EH (cell line): ENCODE results near the gene SMARCD3.
A peak's percentile ranks its signal among the peaks of the same experiment; 100 is the strongest.

Source experiments
- DNase-seq: peaks from one replicate; pipeline ENCODE4 v3.0.0-alpha.2; 2015; ENCODE audit warnings: low read depth

The SMARCD3 gene

GRCh38 chr7:151248346-151249033 lies at the start of gene SMARCD3:
TSS of gene SMARCD3 (minus strand) at chr7:151248694. CDS start at chr7:151248562, 132 bp downstream.
- DNase-seq, result peak; percentile 69

GRCh38 chr7:151296202-151296992 lies 47.9 kb upstream of the SMARCD3 start:
- no peak for DNase-seq

- no peak for DNase-seq
Measured at GRCh38 chr7:151292850-151293249, 44.4 kb upstream of the SMARCD3 start.

- no peak for DNase-seq
Measured at GRCh38 chr7:151291206-151291605, 42.7 kb upstream of the SMARCD3 start.

GRCh38 chr7:151290355-151290760 lies 41.9 kb upstream of the SMARCD3 start:
- DNase-seq, result no peak

GRCh38 chr7:151289891-151290290 lies 41.4 kb upstream of the SMARCD3 start:
- DNase-seq, result no peak

- DNase-seq, result peak; percentile 73
Measured at GRCh38 chr7:151286148-151286547, 37.7 kb upstream of the SMARCD3 start.

GRCh38 chr7:151283302-151283701 lies 34.8 kb upstream of the SMARCD3 start:
- no peak for DNase-seq

- no peak for DNase-seq
Measured at GRCh38 chr7:151282111-151282510, 33.6 kb upstream of the SMARCD3 start.

GRCh38 chr7:151281686-151282085 lies 33.2 kb upstream of the SMARCD3 start:
- DNase-seq, result no peak

GRCh38 chr7:151280388-151281019 lies 32.0 kb upstream of the SMARCD3 start:
- no peak for DNase-seq

GRCh38 chr7:151279868-151280267 lies 31.4 kb upstream of the SMARCD3 start:
- DNase-seq, result no peak

GRCh38 chr7:151278949-151279348 lies 30.5 kb upstream of the SMARCD3 start:
- DNase-seq, result no peak

- DNase-seq, result no peak
Measured at GRCh38 chr7:151277631-151278030, 29.1 kb upstream of the SMARCD3 start.

GRCh38 chr7:151276666-151277590 lies 28.4 kb upstream of the SMARCD3 start:
- DNase-seq, result peak; percentile 61

- DNase-seq, result no peak
Measured at GRCh38 chr7:151275813-151276577, 27.5 kb upstream of the SMARCD3 start.

- no peak for DNase-seq
Measured at GRCh38 chr7:151274936-151275812, 26.7 kb upstream of the SMARCD3 start.

- no peak for DNase-seq
Measured at GRCh38 chr7:151274396-151274795, 25.9 kb upstream of the SMARCD3 start.

GRCh38 chr7:151273651-151274390 lies 25.3 kb upstream of the SMARCD3 start:
- DNase-seq, result no peak
